Measurements from ENCODE around the gene DSCAM.
"Not testable (repeated sequence)": the region's sequence is repeated elsewhere in the genome, so short reads cannot be mapped to it uniquely, and the experiment has no call there.

DSCAM gene

DNA sequence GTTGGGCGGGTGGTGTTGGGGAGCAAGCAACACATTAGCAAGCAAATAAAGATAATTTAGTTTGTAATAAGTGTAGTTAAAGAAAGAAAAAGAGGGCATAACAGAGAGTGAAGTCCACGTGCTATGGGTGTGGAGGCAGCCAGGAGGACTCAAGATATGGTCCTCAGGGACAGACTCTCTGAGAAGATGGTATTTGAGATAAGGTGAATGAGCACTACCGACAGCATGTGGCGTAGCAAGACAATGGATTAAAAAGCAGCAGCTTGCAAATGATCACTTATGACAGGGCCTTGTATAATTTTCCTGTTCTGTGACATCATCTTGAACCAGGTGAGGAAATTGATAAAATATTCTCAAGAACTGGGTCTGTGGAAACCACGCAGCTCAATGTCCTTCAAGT lies 491.9 kb downstream of the DSCAM start:
- DNase-seq = no peak

DNA sequence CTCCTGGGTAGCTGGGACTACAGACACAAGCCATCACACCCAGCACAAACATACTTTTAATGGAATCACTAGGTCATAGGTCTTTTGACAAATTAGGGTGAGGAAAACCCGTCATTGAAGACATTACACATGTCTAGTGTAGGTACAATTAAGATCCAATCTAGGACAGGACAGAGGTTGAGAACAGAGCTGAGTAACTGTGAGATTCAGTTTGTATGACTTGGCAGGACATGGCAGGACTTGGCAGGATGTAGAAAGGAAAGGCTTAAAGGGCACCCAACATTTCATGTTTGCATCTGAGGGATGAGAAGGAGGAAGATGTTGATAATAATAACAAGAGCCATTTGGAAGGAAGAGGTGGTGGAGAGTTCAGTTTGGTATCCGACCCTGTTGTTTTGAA lies 496.0 kb downstream of the DSCAM start:
- DNase-seq = no peak

DNA sequence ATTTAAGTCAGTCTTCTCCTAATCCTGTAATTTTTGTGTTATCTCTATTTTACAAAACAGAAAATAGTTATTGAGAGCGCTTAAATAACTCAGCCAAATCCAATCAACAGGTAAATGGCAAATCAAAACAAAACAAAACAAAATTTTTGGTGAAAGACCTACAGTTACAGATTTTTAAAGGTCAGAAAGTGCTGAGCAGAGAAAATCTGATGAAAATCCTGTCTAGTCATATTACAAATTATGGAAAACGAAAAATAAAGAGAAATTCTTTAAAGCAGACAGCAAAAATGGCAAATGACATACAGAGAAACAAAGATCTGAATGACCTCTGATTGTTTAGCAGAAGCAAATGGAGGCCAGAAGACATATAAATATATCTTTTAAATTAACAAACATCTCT lies 497.4 kb downstream of the DSCAM start:
- no peak for DNase-seq

GRCh38 chr21:40345711-40346321 lies 501.1 kb downstream of the DSCAM start:
- no peak for DNase-seq

DNA sequence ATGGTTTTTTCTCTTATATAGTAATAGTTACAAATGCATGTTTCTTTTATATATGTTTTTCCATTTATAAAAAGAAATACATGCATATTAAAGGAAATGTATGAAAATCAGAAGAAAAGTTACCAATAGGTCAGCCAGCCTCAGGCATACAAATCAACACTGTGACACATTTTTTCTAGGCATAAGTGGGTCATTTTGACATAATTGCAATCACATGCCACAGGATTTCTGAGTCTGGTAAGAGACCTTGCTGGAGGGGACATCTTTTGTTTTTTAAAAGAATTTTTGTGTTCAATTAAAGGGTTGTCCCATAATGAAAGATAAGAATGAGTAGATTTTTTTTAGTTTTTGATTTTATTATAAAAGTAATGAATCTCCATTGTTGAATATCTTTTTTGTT lies 506.6 kb downstream of the DSCAM start:
- DNase-seq = no peak

DNA sequence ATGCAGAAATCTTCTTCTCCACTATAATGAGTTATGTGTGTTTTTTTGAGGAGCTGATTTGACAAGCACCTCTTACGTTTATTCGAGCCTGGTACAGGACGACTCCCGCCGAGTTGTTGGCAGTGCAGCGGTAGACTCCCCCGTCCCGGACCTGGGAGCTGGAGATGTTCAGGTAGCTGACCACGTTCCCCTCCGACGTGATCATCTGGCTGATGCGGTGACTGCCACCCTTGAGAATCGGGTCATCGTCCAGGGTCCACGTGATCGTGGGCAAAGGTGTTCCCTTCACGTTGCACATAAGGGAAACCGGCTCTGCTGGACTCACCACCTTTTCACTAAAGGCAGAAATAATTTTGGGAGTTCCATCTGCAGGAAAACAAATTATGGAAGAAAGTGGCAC lies 507.9 kb downstream of the DSCAM start:
- DNase-seq = no peak

DNA sequence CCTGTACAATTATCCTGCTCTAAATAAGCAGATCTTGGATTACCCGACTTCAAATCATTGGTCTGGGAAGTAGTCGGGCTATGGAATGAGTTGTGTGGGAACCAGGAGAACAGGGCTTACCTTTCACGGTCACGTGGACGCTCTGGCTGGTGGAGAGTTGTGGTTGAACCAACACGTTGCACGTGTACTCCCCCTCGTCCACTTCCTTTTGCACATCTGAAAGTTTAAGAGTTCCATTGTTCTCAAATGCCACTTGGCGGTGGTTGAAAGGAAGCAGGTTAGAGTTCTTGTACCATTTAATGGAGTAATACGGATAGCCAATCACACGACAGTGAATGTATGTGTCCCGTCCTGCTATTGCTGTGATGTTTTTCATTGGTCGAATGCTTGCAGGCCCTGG lies 509.0 kb downstream of the DSCAM start:
- no peak for DNase-seq

GRCh38 chr21:40335704-40336103 lies 511.3 kb downstream of the DSCAM start:
- DNase-seq = no peak

- no peak for DNase-seq
These were observed 512.8 kb downstream of the DSCAM start for GRCh38 chr21:40334159-40334558.

DNA sequence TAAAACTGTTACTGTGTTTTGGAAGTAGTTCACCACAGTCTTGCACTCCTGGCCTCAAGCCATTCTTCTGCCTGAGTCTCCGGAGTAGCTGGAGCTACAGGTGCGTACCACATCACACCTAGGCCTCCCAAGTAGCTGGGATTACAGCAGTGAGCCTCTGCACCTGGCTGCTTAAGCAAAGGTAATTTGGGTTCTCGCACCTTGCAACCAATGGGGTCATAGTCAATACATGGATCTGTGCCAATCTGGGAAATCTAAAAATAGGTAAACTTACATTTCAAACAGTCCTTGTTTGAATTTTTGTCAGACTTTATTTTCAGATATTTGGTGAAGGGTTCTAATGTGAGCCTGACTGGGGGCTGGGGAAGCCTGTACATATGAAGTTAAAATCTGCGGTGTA lies 513.2 kb downstream of the DSCAM start:
- no peak for DNase-seq

DNA sequence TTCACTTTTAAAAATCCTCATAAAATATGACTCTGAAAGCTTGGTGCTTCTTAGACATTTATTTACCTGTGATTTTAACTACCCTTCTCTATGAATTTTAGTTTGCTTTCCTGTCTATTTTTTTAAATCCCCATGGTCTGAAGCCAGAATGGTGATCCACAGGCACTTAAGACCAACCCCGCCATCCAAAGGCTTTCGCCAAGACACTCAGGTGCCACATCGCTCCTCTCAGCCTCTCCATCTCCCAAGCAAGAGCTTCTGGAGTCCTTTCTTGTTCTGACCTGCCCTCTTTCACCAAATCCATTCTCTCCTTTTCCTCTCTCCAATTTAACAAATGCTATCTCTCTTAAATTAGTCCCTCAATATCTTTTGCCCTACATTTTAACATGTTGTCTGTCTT lies 515.2 kb downstream of the DSCAM start:
- no peak for DNase-seq

DNA sequence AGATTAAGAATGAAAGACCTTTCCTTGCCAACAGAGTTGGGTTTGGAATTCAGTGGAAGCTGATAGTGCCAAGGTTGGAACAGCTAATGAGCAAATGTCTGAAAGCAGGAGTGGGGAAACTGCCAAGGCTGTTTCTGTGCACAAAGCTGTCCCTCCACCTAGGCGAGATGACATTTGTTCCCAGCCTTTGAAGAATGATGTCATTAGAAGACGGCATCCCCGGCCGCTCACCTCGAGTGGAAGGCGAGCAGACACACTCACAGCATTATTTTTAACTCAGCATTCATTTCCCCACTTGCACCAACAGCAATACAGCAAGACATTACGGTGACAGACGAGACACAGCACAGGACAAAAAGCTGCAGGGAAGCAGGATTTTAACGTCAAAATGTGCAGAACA lies 515.8 kb downstream of the DSCAM start:
- DNase-seq = no peak

- DNase-seq = no peak
These were observed 522.6 kb downstream of the DSCAM start for GRCh38 chr21:40324389-40324788.

- not testable (repeated sequence) for DNase-seq
These were observed 526.2 kb downstream of the DSCAM start for GRCh38 chr21:40320718-40321117.

DNA sequence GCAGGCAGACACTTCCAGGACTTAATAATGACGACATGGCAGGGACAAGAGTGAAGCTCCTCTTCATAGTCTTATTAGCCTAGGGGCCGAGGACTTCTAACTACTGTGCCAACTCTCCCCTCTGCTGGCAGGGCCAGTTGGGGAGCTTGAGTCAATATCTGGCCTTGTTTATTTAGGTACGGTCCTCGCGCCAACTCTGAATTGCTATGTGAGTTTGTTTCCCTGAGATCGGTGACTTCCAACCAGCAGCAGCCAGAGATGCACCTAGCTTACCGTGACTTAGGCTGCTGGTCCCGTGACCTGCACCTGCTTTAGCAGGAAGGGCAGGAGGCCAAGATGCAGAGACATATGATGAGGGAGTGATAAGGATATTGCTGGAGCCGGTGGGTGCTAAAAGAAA lies 528.6 kb downstream of the DSCAM start:
- DNase-seq = no peak

DNA sequence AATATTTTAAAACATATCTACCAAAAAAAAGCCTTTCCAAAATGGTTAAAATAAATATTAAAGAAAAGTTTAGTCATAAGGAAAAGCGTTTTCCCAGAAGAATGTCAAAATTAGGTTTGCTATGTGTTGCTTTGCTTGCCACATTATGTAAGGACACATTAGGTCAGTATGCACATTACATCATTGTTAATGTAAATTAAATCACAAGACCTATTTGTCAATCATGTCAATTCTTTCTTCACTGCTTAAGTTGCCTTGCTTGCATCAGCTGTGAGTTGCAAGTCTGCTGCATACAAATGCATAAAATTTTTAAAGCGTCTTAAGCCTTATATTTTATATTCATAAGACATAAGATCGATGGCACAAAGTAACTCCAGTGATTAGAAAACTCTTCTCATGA lies 530.9 kb downstream of the DSCAM start:
- DNase-seq = no peak

DNA sequence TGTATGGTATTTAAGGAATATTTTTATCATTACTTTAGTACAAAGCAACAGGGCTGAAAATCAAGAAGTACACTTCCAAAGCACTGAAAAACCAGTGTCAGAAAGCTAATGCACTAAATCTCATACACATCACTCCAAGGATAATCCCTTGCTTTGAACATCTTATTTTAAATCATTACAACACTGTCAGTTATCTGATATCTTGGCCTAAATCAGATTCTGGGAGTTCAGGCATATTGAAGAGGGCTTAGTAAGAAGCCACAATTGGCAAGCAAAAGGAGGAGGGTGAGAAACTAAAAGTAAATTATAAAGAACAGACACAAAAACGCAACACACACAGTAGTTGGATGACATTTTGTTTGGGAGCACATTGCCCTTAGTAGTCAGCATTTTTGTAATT lies 531.3 kb downstream of the DSCAM start:
- no peak for DNase-seq

DNA sequence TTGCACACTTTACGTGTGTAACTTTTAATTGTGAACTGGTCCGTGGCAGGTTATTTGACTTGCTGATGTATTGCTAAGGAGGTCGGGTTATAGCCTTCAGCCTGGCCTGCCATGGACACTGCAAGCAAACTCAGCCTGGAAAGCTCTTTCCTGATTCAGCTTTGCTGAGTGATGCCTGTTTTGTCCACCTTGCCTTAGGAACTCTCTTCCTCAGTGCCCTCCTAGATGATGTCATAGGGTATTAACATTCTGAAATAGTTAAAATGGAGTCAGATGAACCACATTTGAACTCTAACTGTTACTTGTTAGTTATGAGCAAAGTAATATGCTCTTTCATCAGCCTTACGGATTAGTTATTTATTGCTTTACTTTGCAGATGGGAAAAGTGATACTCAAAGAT lies 533.7 kb downstream of the DSCAM start:
- DNase-seq = no peak

DNA sequence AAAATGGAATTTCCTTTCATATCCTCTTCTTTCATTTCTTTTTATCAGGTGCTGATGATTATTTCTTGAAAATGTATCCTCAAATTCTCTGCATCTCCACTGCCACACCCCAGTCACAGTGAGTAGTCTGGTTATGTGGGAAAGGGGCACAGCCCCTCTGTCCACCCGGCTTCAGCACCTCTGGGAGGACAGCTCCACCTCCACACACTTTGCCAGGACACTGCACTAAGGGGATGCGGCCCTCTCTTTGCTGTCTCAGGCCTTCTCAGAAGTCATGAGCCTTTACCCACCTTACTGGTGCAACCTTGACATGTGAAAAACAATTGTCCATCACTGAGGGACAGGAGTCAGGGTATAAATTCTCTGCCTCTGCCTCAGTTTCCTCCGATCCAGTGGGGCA lies 546.7 kb downstream of the DSCAM start:
- DNase-seq = no peak

DNA sequence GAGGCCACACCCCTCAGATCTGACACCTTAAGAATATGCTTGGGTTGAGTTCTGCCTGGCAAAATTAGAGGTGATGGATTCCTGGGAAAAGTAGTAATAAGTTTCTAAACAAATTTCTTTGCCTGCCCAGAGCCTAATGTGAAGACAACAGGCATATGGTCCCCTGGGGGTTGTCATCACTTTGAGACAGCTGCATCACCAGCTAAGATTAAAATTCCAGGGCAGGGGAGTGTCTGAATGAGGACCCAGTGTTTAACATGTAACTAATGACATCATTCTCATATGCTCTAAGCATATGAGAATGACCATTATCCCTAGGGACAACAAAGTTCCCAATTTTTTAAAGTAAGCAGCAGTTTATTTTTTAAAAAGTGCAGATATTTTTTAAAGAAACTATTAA lies 547.5 kb downstream of the DSCAM start:
- DNase-seq = no peak

GRCh38 chr21:40294345-40294744 lies 552.6 kb downstream of the DSCAM start:
- no peak for DNase-seq

GRCh38 chr21:40291560-40291959 lies 555.4 kb downstream of the DSCAM start:
- no peak for DNase-seq

DNA sequence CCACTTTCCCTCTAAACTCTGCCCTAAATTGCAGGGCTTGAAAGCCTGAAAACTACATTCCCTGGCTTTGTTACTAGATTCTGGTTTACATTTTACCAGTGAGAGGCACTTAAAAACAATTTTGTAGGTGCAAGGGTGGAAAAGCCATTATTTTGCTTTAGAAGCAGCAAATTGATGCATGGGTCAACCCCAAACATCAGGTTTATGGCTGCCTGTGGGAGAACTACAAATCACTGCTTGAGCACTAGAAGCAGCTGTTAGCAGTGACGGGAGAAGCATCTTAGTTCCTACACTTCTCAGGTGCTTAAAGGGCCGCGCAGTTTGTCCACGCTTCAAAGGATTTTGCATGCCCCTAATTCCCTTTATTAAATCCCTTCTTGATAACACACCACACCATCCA lies 562.5 kb downstream of the DSCAM start:
- DNase-seq = no peak

DNA sequence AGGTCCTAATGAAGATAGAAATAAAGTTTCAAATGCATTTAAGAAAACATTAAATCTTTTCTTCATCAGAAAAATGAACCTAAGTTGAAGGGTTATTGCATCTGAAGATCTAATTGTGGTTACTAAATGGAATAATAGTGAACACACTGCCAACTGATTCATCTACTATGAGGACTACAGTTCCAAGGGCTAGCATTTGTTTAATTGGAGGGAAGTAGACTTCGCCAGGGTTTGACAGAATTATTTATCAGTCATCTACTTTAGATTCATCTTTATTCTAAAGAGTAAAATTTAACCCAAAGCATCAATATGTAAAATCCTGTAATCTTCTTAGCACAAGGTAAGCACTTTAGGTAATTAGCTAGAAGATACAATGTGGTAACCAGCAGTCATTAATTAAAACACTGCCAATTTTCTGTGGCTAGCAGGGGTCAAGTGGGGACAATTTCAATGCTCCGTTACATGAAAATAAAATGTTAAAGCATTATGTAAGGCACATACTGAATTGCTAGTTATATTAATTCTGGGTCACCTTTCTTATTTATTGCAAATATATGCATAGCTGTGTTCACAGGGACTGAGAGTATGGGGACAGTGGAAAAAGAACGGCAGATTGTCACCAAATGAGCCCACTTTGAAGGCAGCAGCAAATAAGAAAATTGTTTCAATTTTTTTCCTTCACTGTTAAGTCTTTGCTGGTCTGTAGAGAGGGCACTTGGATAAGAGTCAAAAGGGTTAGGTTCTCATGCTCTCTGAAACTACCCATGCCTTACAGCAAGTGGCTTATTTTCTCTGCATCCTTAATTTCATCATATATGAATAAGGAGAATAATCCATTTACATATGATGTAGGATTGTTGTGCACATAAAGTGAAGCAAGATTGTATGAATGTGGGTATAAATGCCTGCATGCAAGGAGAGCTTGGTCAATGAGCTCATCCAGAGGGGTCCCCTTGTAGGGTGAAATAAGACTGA lies 563.8 kb downstream of the DSCAM start:
- no peak for DNase-seq

DNA sequence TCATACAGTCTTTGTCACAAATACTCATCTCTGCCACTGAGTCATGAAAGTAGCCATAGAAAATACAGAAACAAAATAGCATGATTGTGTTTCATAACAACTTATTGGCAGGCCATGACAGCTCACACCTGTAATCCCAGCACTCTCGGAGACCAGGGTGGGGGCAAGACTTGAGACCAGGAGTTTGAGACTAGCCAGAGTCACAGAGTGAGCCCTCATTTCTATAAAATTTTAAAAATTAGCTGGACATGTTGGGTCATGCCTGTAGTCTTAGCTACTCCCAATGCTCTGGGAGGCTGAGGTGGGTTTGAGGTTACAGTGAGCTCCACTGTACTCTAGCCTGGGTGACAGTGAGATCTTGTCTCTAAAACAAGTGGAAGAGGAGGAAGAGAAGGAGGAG lies 568.6 kb downstream of the DSCAM start:
- DNase-seq = no peak

All from right forelimb (tissue), 1 donor.